NK-92 (cell line): ENCODE measurements around the gene CHMP4B.

Source experiments
- DNase-seq: peaks from one replicate; lab custom pipeline; 2025; ENCODE audit not compliant: unreplicated experiment; lab: John Stamatoyannopoulos, UW

The CHMP4B gene

GRCh38 chr20:33859751-33860150 lies 48.6 kb downstream of the CHMP4B start:
- no peak for DNase-seq

GRCh38 chr20:33861458-33861857 lies 50.3 kb downstream of the CHMP4B start:
- no peak for DNase-seq

- DNase-seq = no peak
These were observed 51.7 kb downstream of the CHMP4B start for GRCh38 chr20:33862709-33863403.

GRCh38 chr20:33863440-33864323 lies 52.5 kb downstream of the CHMP4B start:
- no peak for DNase-seq

GRCh38 chr20:33864324-33864963 lies 53.3 kb downstream of the CHMP4B start:
- no peak for DNase-seq

- no peak for DNase-seq
These were observed 54.7 kb downstream of the CHMP4B start for GRCh38 chr20:33865761-33866370.

GRCh38 chr20:33866398-33867100 lies 55.4 kb downstream of the CHMP4B start:
- DNase-seq = no peak

- DNase-seq = no peak
These were observed 56.9 kb downstream of the CHMP4B start for GRCh38 chr20:33868042-33868441.

GRCh38 chr20:33868595-33868994 lies 57.4 kb downstream of the CHMP4B start:
- no peak for DNase-seq

GRCh38 chr20:33869283-33869682 lies 58.1 kb downstream of the CHMP4B start:
- DNase-seq = no peak

GRCh38 chr20:33871362-33871761 lies 60.2 kb downstream of the CHMP4B start:
- DNase-seq = no peak

GRCh38 chr20:33874129-33874528 lies 63.0 kb downstream of the CHMP4B start:
- DNase-seq = no peak

GRCh38 chr20:33875055-33875454 lies 63.9 kb downstream of the CHMP4B start:
- no peak for DNase-seq

- no peak for DNase-seq
These were observed 64.4 kb downstream of the CHMP4B start for GRCh38 chr20:33875534-33876026.

GRCh38 chr20:33878583-33878982 lies 67.4 kb downstream of the CHMP4B start:
- no peak for DNase-seq

- no peak for DNase-seq
These were observed 69.2 kb downstream of the CHMP4B start for GRCh38 chr20:33880396-33880795.

- no peak for DNase-seq
These were observed 70.8 kb downstream of the CHMP4B start for GRCh38 chr20:33881989-33882388.

- DNase-seq = no peak
These were observed 71.3 kb downstream of the CHMP4B start for GRCh38 chr20:33882481-33882880.

- no peak for DNase-seq
These were observed 72.0 kb downstream of the CHMP4B start for GRCh38 chr20:33883164-33883563.

- no peak for DNase-seq
These were observed 73.5 kb downstream of the CHMP4B start for GRCh38 chr20:33884633-33885032.

GRCh38 chr20:33889312-33889711 lies 78.2 kb downstream of the CHMP4B start:
- DNase-seq = no peak
